Hepatic stellate cell (primary cell): ENCODE measurements around the gene DNASE1.
A peak's percentile ranks its signal among the peaks of the same experiment; 100 is the strongest.

Experiments used
- DNase-seq: peaks from one replicate; pipeline ENCODE4 v3.0.0; 2011; ENCODE audit warnings: low spot score

Gene DNASE1

GRCh38 chr16:3664187-3664896 is 9.9 kb downstream of the DNASE1 start:
- no peak for DNase-seq

DNA sequence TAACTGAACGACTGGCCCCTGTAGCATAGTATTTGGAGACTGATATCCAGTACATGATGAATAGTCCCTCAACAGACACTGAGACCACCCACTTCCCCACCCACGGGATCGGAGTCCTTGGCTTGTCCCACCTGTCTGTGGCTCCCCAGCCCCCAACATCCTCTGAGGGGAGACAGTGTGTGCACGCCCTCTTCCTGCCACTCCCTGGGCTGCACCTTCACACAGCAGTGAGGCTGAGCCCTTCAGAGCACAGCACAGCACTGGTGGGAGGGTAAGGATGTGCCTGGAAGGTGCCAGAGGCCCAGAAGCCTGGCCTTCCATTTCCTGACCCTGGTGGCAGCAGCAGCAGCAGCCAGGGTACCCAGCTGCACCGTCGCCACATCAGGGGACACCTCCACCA is 11.0 kb downstream of the DNASE1 start:
- no peak for DNase-seq

DNA sequence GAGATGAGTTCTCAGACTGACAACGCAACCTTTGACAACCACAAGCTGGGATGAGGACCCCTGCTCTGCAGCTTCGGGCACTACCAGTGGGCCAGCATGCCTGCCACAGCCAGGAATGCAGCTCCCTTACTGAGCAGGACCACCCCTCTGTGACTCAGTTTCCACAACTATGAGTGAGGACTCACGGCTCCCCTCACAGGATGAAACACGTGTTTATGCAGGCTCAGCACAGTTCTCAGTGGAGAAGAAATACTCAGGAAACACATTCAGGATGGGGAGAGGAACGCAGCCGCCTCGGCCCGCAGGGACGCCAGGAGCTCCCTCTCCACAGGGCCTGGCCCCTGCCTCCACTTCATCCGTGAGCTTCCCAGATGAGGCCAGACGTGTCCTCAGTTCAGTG is 14.1 kb downstream of the DNASE1 start:
- no peak for DNase-seq

GRCh38 chr16:3669082-3669481 is 14.6 kb downstream of the DNASE1 start:
- no peak for DNase-seq

- DNase-seq = no peak
These were observed 16.2 kb downstream of the DNASE1 start for GRCh38 chr16:3670711-3671110.

DNA sequence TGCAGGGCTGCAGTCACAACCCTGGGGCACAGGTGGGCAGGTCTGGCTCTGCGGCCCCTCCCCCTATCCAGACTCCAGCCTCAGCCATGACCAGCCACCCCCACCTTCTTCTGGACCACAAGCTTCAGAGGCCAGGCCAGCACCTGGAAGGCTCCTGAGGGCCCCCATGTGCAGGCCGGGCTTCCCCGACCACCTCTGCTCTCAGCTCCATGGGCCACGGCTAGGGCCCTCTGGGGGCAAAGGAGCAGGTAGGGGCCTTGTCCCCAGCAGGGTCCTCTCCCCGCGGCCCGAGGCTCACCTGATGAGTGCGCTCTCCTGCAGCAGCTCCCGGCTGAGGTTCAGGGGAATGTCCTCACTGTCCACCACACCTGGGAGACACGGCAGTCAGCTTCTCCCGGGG is 16.9 kb downstream of the DNASE1 start:
- DNase-seq = no peak

DNA sequence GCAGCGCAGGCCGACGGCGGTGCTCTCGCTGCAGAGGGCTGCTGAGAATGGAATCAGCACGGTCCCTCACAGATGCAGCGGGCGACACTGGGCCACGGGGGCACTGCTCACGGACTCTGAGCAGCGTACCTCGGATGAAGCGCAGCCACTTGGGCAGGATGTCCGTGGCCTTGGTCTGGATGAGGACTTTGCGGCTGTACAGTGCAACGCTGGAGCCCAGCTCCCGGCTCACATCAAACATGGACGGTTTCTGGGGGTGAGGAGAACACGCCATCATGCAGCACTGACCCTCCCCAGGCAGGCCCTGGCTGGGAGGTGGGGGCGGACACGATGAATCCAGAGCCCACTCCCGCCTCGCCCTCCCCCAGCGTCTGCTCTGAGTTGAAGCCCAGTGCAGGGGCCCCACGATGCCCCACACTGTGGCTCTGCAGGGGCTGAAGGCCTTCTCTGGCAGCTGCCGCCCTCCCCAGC is 18.1 kb downstream of the DNASE1 start:
- no peak for DNase-seq

DNA sequence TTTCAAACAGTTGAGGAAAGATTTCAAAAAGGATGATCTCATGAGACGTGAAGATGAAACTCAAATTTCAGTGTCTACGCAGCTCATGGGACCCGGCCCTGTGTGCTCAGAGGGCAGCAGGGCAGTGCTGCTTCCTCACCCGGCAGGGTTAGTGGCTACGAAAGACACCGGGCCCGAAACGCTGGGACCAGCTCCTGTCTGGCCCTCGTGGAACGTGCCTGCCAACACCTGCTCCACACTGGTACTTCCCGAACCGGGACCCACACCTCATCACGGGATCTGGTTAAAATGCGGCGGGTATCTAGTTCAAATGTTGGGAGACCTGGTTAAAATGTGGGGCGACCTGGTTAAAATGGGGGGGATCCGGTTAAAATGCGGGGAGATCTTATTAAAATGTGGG is 18.7 kb downstream of the DNASE1 start:
- DNase-seq = no peak

DNA sequence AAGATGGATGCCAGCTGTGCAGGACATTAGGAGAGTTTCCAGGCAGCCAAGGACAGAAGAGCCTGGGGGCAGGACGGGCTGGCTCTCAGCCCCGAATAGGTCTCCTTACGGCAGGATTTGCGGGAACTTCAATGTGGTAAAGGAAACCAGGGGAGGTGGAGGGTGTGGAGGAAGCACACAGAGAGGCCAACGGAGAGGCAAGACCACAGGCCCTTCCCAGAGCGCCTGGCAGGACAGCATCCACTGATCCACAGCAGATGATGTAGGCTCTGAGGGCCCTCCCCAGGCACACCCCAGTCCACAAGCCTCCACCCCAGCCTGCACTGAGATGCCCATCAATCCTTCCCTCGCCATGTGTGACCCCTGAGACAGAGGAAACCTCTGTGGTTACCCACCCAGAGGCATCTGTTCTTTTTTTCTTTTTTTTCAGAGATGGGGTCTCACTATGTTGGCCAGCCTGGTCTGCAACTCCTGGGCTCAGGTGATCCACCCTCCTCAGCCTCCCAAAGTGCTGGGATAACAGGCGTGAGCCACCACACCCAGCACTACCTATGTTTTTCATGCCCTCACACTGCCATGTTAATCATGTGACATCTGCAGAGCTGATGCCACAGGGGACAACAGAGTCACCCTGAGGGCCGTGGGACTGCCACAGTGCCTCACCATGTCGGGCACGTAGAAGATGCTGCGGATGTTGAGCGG is 19.3 kb downstream of the DNASE1 start:
- DNase-seq = no peak

DNA sequence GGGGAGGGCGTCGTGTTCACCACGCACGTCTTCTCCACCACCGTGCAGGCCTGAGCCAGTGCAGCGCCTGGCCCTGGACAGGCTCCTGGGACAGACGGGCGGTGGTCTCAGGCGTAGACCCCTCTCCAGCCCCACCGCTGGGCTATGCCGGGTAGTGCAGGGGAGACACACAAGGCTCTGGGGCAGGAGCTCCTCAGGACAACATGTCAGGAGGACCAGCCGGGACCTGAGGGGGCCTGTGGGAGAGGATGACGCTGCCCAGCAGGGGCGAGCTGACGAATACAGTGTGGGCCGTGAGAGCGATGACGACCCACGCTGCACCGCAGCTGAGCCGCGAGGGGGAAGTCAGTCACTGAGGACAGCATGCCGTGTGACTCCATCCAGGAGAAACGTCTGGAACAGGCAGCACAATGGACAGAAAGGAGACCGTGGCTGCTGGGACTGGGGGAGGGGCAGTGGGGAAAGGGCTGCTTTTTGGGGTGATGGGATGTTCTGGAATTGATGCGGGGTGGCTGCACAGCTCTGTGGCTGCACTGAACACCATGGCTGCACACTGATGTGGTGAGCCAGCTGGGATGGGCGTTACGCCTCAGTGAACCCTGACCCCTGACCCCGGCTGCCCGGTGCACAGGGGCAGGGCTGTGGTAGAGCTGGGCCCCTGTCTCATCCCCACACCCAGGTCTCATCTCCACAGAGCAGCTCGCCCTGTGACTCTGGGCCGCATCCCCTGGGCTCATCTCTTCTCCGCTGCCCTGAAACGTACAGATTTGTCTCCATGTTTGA is 20.2 kb downstream of the DNASE1 start:
- DNase-seq = no peak

DNA sequence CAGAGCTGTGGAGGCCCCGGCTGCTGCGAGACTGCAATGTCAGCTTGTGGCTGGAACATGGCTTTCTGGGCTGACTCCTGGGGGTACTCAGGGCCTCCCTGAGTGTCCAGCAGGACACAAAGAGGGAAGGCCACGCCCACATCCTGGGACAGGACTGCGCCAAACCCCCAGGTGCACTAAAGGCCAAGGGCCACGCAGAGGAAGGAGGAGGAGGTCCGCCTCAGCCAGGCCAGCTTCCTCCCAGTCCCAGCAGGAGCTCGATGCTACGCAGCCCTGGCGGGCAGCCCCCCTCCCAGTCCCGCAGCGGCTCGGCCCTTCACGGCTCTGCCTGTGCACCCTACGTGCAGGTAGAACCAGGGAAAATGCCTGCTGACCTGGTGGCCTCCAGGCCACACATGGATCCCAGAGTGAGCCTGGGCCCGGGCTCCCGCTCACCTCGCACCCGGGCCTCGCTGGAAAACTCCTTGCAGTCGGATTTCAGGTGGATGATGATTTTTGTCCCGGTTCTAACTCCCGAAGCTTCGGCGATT is 21.2 kb downstream of the DNASE1 start:
- no peak for DNase-seq

GRCh38 chr16:3677994-3678393 is 23.5 kb downstream of the DNASE1 start:
- DNase-seq = no peak

GRCh38 chr16:3681206-3681605 is 26.7 kb downstream of the DNASE1 start:
- no peak for DNase-seq

DNA sequence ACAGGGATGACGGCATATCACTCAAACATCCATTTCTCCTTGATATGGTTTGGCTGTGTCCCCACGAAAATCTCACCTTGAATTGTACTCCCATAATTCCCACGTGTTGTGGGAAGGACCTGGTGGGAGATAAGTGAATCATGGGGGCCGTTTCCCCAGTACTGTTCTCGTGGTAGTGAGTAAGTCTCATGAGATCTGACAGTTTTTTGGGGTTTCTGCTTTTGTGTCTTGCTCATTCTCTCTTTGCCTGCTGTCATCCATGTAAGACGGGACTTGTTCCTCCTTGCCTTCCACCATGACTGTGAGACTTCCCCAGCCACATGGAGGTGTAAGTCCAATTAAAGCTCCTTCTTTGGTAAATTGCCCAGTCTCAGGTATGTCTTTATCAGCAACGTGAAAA is 32.5 kb downstream of the DNASE1 start:
- DNase-seq = no peak

DNA sequence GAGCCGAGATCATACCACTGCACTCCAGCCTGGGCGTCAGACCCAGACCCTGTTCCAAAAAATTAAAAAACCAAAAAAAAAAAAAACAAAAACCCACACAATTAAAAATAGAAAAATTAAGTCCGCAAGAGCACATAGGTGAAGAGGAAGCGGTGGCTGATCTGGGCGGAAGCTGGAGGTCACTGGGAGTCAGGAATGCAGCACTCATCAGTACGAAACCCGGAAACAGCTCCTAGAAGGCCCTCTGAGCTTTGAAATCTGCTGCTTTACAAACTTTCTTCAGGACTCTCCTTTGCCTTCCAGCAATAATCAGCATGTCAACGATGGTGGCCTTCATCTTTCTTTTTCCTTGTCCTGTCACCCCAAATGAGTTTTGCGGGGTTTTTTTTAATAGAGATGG is 33.3 kb downstream of the DNASE1 start:
- DNase-seq = no peak

- no peak for DNase-seq
These were observed 35.2 kb downstream of the DNASE1 start for GRCh38 chr16:3689731-3690130.

DNA sequence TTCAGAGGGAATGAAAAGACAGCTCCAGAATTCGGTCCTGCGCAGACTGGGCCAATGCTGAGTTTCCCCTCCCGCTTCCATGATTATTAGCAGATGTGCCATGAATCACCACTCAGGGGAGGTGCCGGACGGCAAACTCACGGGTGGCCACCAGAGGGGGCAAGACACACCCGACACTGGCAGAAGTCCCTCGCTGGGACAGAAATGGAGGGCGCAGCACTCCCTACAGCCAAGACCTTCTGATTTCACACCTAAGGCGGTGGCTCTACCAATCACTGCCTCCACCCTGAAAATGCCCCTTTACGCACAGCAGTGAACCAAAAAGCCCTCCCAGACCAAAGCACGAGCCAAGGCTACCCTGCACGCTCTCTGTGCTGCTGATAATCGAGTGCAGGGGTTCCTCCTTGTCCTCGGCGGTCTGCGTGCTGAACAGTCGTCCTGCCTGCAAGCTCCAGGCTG is 36.0 kb downstream of the DNASE1 start:
- peak; percentile 97 for DNase-seq

DNA sequence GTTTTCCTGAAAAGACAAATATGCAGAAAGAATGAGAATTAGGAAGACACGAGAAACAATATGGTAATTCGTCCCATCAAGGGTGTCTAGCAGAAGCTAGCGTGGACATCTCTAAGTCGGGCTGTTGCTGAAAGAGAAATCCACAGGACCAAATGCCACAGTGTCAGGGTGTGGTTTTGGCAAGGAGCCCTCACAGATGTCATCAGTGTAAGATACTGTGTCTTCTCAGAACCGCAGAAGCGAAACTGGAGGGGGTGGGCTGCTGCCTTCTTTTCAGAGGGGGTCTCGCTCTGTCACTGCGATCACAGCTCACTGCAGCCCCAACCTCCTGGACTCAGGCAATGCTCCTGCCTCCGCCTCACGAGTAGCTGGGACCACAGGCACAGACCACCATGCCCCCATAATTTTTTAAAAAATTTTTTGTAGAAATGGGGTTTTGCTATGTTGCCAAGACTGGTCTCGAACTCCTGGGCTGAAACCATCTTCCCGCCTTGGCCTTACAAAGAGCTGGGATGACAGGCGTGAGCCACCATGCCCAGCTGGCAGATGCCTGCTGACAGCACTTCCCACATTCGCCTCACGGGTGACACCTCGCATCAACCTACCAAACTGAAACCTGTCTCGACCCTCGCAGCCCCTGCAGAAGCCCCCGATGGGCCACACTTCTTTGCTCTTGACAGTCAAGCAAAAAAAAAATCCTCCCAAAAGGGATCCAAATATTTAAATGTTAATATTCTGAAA is 36.7 kb downstream of the DNASE1 start:
- no peak for DNase-seq

DNA sequence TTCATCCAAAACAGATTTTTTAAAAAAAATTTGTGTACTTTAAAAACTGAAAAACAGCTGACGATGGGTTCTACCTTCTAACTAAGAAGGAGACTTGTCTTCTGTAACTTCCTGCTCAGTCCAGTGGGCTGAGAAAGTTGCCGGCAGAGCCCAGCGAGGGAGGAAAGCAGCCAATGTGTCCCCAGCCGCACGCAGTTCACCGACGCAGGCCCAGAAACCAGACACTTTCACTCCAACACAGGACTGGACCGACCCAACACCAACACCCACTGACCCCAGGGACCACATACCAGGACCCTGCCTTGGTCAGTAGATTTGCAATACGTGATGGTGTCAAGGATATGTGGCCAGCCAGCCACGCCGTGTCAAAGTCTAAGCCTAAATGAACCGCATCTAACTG is 37.3 kb downstream of the DNASE1 start:
- DNase-seq = no peak

GRCh38 chr16:3694051-3694450 is 39.6 kb downstream of the DNASE1 start:
- no peak for DNase-seq

DNA sequence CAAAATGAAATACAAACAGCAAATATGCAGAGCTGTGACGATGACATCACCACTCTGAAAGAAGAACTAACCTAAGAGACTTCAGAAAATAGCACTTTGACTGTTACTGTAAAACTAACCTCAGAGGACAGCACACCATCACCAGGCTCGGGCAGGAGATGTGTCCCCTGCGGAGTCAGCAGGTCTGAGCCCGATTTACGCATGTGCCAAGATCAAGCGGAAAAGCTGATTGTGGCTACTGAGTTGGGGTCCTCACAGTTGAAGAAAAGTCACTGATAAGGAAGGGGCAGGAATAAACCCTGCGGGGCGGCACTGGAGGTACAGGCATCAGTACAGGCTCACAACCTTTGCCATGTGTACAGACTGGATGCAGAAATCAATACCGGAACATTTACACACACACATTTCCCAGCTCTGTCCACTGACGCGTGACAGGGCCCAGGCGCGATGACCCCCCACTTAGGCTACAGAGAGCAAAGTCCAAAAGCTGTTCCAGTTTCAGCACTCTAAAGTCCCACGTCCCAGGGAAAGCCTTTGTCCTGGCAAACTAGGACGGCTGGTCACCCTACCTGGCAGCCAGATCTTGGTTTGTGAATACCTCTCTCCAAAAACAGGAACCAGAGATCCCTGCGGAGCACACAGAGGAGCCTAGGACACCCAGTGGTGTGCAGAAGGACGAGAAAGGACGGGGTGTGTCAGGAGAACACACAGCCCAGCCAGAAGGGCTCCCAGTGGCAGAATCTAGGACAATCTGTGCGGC is 41.3 kb downstream of the DNASE1 start:
- no peak for DNase-seq
